ENCODE results near the gene MZB1. TPM values are rescaled to one million over a fixed set of nuclear protein-coding genes. Genes with fewer than 3 reads are reported as not detected.

Gene MZB1
- total and polyA plus RNA-seq, 10 donors, result 72.6 to 273 (median 129) TPM

- DNase-seq, result no peak
- no peak overlapping the region for H3K4me3 ChIP-seq
- TF ChIP-seq POLR2AphosphoS5 (IDR thresholded peaks at IDR 0.05), result no peak
- TF ChIP-seq POLR2A (IDR thresholded peaks at IDR 0.05), result no peak
- no peak for TF ChIP-seq CTCF (IDR thresholded peaks at IDR 0.05 in 8 of 11, conservative IDR thresholded peaks at IDR 0.05 in 3 of 11)
- intact Hi-C loops (cut with DNase I; ENCODE audit: low total_unique reads), result no loop called here
- WGBS, 5 donors, result 79 to 92% (median 86%) methylated on average over 2 of the region's 2 CpGs
- H3K27me3 ChIP-seq (replicated peaks in 1 of 7), result no peaks in the 10 kb centered on the region
- H3K27ac ChIP-seq, result no peak overlapping the region
- peaks cover 0 to 18% (median 0%) of the 10 kb centered on the region in 6 donors for H3K4me1 ChIP-seq
- no peaks in the 10 kb centered on the region for H3K9me3 ChIP-seq
- peaks cover 0 to 86% (median 55%) of the 10 kb centered on the region in 6 donors for H3K36me3 ChIP-seq
Observed at GRCh38 chr5:139364466-139364865, 25.2 kb downstream of the MZB1 start.

- peaks cover 0 to 83% (median 53%) of the 10 kb centered on the region in 6 donors for H3K36me3 ChIP-seq
- H3K27me3 ChIP-seq (replicated peaks in 1 of 7), result no peaks in the 10 kb centered on the region
- peak overlapping the region in 1 of 8 donors; percentile 5 for H3K27ac ChIP-seq
- 69 to 90% (median 82%) methylated on average over 2 of the region's 2 CpGs for WGBS, 5 donors
- H3K4me1 ChIP-seq, result peaks cover 0 to 23% (median 2%) of the 10 kb centered on the region in 6 donors
- H3K9me3 ChIP-seq, result no peaks in the 10 kb centered on the region
- intact Hi-C loops (cut with DNase I; ENCODE audit: low total_unique reads), result no loop called here
- DNase-seq, result no peak
- TF ChIP-seq POLR2AphosphoS5 (IDR thresholded peaks at IDR 0.05) (no peak), POLR2A (IDR thresholded peaks at IDR 0.05) (no peak), CTCF (IDR thresholded peaks at IDR 0.05 in 8 of 11, conservative IDR thresholded peaks at IDR 0.05 in 3 of 11) (no peak)
- no peak overlapping the region for H3K4me3 ChIP-seq
Observed at GRCh38 chr5:139363937-139364336, 25.8 kb downstream of the MZB1 start.

GRCh38 chr5:139361835-139362429 is 27.8 kb downstream of the MZB1 start:
- 84 to 92% (median 84%) methylated on average over 6 of the region's 6 CpGs for WGBS, 5 donors
- Histone ChIP-seq H3K27ac (no peak overlapping the region), H3K36me3 (peaks cover 0 to 81% (median 39%) of the 10 kb centered on the region in 6 donors), H3K9me3 (no peaks in the 10 kb centered on the region), H3K4me3 (no peak overlapping the region), H3K27me3 (replicated peaks in 1 of 7) (no peaks in the 10 kb centered on the region), H3K4me1 (peaks cover 0 to 40% (median 11%) of the 10 kb centered on the region in 6 donors)
- intact Hi-C loops (cut with DNase I; ENCODE audit: low total_unique reads), result no loop called here
- DNase-seq, result peak; percentile 3
- TF ChIP-seq POLR2A (IDR thresholded peaks at IDR 0.05) (no peak), CTCF (IDR thresholded peaks at IDR 0.05 in 8 of 11, conservative IDR thresholded peaks at IDR 0.05 in 3 of 11) (no peak), POLR2AphosphoS5 (IDR thresholded peaks at IDR 0.05) (no peak)

- Histone ChIP-seq H3K27me3 (replicated peaks in 1 of 7) (no peaks in the 10 kb centered on the region), H3K4me1 (peaks cover 0 to 51% (median 11%) of the 10 kb centered on the region in 6 donors), H3K9me3 (no peaks in the 10 kb centered on the region), H3K27ac (no peak overlapping the region), H3K36me3 (peaks cover 0 to 77% (median 24%) of the 10 kb centered on the region in 6 donors), H3K4me3 (no peak overlapping the region)
- 93 to 97% (median 94%) methylated on average over 4 of the region's 4 CpGs for WGBS, 5 donors
- no peak for TF ChIP-seq CTCF (IDR thresholded peaks at IDR 0.05 in 8 of 11, conservative IDR thresholded peaks at IDR 0.05 in 3 of 11)
- no peak for TF ChIP-seq POLR2AphosphoS5 (IDR thresholded peaks at IDR 0.05)
- no peak for TF ChIP-seq POLR2A (IDR thresholded peaks at IDR 0.05)
- intact Hi-C loops (cut with DNase I; ENCODE audit: low total_unique reads), result no loop called here
- peak; percentile 42 for DNase-seq
Observed at GRCh38 chr5:139360384-139360783, 29.3 kb downstream of the MZB1 start.
